ENCODE data around the gene EFNA3.

The EFNA3 gene

GRCh38 chr1:155062151-155062686 is 16.4 kb upstream of the EFNA3 start:
- no peak for TF ChIP-seq CTCF (IDR thresholded peaks at IDR 0.05; ENCODE audit: low read length, missing control alignments)
- no peak for DNase-seq (ENCODE audit: low read depth)
- H3K4me3 ChIP-seq (replicated peaks; ENCODE audit: low read depth, low read length): no peak overlapping the region

GRCh38 chr1:155062702-155063411 is 15.8 kb upstream of the EFNA3 start:
- peak; percentile 57 for TF ChIP-seq CTCF (IDR thresholded peaks at IDR 0.05; ENCODE audit: low read length, missing control alignments)
- peak; percentile 40 for DNase-seq (ENCODE audit: low read depth)
- H3K4me3 ChIP-seq (replicated peaks; ENCODE audit: low read depth, low read length): peak overlapping the region; percentile 89

- TF ChIP-seq CTCF (IDR thresholded peaks at IDR 0.05; ENCODE audit: low read length, missing control alignments): no peak
- H3K4me3 ChIP-seq (replicated peaks; ENCODE audit: low read depth, low read length): peak within 1 kb of the TSS; percentile 89
- peak; percentile 84 for DNase-seq (ENCODE audit: low read depth)
Observed at GRCh38 chr1:155063550-155064110, 15.0 kb upstream of the EFNA3 start, which contains the start of gene EFNA4. EFNA4 (plus strand) TSS chr1:155063740; CDS start chr1:155063824, 84 bp downstream.

GRCh38 chr1:155064111-155064831 is 14.4 kb upstream of the EFNA3 start:
- no peak for TF ChIP-seq CTCF (IDR thresholded peaks at IDR 0.05; ENCODE audit: low read length, missing control alignments)
- peak overlapping the region; percentile 89 for H3K4me3 ChIP-seq (replicated peaks; ENCODE audit: low read depth, low read length)
- DNase-seq (ENCODE audit: low read depth): no peak

- no peak for TF ChIP-seq CTCF (IDR thresholded peaks at IDR 0.05; ENCODE audit: low read length, missing control alignments)
- no peak overlapping the region for H3K4me3 ChIP-seq (replicated peaks; ENCODE audit: low read depth, low read length)
- DNase-seq (ENCODE audit: low read depth): no peak
Observed at GRCh38 chr1:155064832-155065429, 13.7 kb upstream of the EFNA3 start.

- H3K4me3 ChIP-seq (replicated peaks; ENCODE audit: low read depth, low read length): no peak overlapping the region
- no peak for DNase-seq (ENCODE audit: low read depth)
- no peak for TF ChIP-seq CTCF (IDR thresholded peaks at IDR 0.05; ENCODE audit: low read length, missing control alignments)
Observed at GRCh38 chr1:155066777-155067176, 11.9 kb upstream of the EFNA3 start.

Data from fibroblast of pulmonary artery (primary cell).